Measurements from ENCODE around the gene NFIC. TPM values are rescaled to one million over a fixed set of nuclear protein-coding genes. Genes with fewer than 3 reads are reported as not detected.
A peak's percentile ranks its signal among the peaks of the same experiment; 100 is the strongest.
"Not testable (repeated sequence)": the region's sequence is repeated elsewhere in the genome, so short reads cannot be mapped to it uniquely, and the experiment has no call there.

Gene NFIC
- total RNA-seq, 2 donors from 2014 or later: 144 to 173 TPM

GRCh38 chr19:3452171-3452941, 86.0 kb downstream of the NFIC start:
- ATAC-seq (no peak), DNase-seq (no peak)
- intact Hi-C loops (cut with DNase I): no loop called here

- ATAC-seq; DNase-seq; intact Hi-C loops (cut with DNase I): not testable (repeated sequence)
These were observed 86.5 kb downstream of the NFIC start for GRCh38 chr19:3452942-3453214.

- ATAC-seq (no peak), DNase-seq (no peak)
- intact Hi-C loops (cut with DNase I): no loop called here
These were observed 87.5 kb downstream of the NFIC start for GRCh38 chr19:3453840-3454239.

GRCh38 chr19:3454656-3455392, 88.4 kb downstream of the NFIC start:
- no peak for ATAC-seq
- DNase-seq: no peak
- intact Hi-C loops (cut with DNase I): no loop called here

DNA sequence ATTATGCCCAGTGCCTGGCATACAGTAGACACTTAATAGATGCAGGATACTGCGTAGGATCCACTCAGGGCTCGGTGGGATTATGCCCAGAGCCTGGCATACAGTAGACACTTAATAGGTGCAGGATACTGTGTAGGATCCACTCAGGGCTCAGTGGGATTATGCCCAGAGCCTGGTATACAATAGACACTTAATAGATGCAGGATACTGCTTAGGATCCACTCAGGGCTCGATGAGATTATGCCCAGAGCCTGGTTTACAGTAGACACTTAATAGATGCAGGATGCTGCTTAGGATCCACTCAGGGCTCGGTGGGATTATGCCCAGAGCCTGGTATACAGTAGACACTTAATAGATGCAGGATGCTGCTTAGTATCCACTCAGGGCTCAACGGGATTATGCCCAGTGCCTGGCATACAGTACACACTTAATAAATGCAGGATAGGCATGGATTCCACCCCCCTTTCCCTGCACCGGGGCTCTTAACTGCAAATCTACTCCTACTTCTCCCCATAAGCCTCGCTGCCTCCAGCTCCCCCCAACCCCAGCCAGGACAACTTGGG, 89.1 kb downstream of the NFIC start:
- intact Hi-C loops (cut with DNase I): no loop called here
- DNase-seq: no peak
- ATAC-seq: no peak

- ATAC-seq: no peak
- intact Hi-C loops (cut with DNase I): no loop called here
- DNase-seq: no peak
These were observed 89.7 kb downstream of the NFIC start for GRCh38 chr19:3455960-3456601.

GRCh38 chr19:3456925-3457527, 90.6 kb downstream of the NFIC start:
- DNase-seq: no peak
- intact Hi-C loops (cut with DNase I): no loop called here
- no peak for ATAC-seq

GRCh38 chr19:3457528-3458228, 91.3 kb downstream of the NFIC start:
- ATAC-seq: no peak
- DNase-seq: peak; percentile 48
- intact Hi-C loops (cut with DNase I): no loop called here

DNA sequence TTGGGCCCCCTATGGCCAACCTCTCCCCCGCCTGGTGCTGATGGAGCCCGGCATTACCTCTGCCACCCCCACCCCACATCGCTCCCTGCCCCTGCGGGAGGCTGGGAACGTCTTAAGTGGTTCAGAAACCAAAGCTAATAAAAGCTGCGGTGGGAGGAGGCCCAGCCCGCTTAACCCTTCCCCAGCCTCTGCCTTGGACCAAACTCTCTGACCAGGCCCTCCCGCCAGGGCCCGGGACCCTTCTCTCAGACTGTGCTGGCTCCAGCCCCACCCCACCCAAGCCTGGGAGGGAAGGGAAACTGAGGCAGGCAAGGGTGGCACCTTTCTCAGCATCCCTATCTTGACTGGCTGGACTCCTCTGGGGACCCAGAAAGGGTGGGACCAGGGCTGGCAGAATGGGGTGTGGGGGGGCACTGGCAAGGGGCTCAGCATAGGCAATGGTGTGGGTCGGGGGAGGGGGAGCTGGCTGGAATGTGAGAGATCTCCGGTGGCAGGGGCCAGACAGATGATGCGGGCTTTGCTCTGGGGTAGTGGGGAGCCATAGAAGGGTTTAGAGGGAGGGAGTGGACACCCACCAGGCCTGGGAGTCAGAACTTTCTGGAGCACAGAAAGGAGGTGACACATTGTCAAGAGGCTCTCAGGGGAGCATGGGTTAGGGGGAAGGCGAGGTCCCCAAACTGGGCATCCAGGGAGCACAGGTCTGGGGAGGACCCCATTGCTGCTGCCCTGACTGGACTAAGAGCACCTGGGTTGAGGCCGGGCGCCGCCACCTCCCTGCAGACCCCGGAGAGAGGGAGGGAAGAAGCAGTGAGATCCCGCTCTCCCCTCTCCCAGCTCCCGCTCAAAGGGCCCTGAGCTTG, 92.1 kb downstream of the NFIC start:
- ATAC-seq (peak in 1 of 2 donors; percentile 0), DNase-seq (no peak)
- intact Hi-C loops (cut with DNase I): no loop called here

GRCh38 chr19:3459089-3459881, 92.9 kb downstream of the NFIC start:
- DNase-seq: peak; percentile 94
- intact Hi-C loops (cut with DNase I): no loop called here
- peak; percentile 89 to 90 for ATAC-seq

GRCh38 chr19:3459965-3460582, 93.7 kb downstream of the NFIC start:
- intact Hi-C loops (cut with DNase I): no loop called here
- ATAC-seq (peak in 1 of 2 donors; percentile 3), DNase-seq (no peak)

GRCh38 chr19:3462991-3463713, 96.8 kb downstream of the NFIC start:
- intact Hi-C loops (cut with DNase I): no loop called here
- DNase-seq: no peak

DNA sequence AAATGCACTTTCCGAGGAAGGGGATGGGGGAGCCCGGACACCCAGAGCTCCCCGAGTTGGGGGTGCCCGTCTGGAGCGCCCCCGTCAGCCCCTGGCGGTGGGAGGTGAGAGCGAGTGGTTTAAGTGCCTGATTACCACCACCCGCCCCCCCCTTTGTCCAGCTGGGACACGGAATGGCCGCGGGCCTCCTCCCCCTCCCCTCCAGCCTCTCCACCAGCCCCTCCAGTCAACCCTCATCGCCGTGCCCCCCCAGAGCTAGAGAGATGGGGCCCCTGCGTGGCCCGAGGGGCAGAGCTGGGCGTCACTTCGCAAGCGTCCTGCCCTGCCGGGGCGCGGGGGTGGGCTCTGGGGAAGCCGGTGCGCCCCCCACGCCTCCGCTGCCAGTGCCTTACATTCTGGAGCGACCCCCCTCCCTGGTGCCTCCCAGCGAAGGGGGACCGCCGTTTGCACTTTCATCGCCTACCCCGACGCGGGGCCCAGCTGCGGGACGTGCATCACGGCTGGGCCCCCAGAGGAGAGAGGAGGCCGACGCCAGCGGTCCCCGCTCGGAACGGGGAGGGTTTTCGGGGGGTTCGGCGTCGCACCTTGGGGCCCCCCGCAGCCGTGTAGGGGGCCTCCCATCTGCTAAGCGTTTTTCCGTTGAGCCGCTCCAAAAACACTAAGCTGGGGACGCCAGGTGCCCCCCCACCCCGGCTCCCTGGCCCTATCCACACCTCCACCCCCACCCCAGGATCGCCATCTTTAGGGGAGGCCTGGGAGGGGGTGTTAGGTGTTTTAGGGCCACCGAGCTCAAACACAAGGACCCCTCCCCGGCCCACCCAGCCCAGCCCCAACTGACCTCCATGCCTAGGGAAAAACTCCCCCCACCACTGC, 97.6 kb downstream of the NFIC start:
- intact Hi-C loops (cut with DNase I): no loop called here
- ATAC-seq (no peak), DNase-seq (no peak)

More at GRCh38 chr19:3462991-3463713, 96.8 kb downstream of the NFIC start:
- no peak for ATAC-seq

DNA sequence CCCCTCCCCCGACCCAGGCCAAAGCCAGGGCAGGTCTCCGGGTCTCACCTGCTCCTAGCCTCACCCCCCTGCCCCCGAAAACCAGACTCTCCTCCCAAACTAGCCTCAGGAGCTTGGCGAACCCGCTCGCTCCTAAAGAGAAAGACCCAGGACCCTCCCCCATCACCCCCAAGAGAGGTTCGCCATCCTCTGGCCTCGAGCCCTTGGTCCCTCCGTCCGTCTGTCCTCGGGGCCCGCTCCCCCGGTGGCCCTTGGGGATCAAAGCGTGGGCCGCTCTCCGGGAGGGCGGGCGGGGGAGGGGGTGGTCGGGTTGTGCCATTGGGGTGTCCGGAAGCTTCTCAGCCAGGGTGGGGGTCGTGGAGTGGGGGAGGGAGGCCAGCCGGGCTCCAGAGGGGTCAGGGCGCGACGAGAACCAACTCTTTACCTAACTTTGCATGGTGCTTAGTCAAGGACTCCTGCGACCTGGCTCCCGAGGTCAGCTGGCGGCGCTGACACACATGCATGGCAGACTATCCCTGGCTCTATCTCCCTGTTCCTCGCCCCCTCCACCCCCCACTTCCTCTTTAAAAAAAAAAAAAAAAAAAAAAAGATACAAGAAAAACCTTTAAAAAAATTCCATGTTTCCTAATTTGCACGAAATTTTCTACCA, 98.3 kb downstream of the NFIC start:
- DNase-seq: no peak
- no peak for ATAC-seq
- intact Hi-C loops (cut with DNase I): no loop called here

DNA sequence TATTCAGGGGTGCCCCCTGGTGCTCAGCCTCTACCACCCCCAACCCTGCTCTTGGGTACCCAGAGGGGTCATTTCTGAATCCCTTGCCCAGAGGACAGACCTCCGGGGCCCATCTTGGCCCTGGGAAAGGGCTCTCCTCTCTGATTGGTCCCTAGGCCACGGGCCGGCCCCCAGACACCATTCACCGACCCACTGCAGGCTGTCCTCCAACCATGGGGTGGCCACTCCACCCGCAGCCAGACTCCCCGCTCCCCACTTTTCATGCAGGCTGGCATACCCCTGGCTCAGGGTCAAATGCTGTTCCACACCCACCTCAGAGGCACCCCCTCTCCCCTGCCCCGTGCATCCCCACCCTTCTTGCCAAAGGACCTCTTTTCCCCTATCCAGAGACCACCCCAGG, 99.2 kb downstream of the NFIC start:
- ATAC-seq (no peak), DNase-seq (no peak)
- intact Hi-C loops (cut with DNase I): no loop called here

Data from left cardiac atrium (tissue), 4 donors.